GM19455 (cell line): ENCODE measurements around the gene PRMT3.
"Not testable (repeated sequence)": the region's sequence is repeated elsewhere in the genome, so short reads cannot be mapped to it uniquely, and the experiment has no call there.

Experiments used
- ATAC-seq: cut with Tn5 transposase; IDR thresholded peaks from one replicate; pipeline ENCODE4 v1.9.1; 2021; ENCODE audit not compliant: unreplicated experiment

PRMT3 gene

GRCh38 chr11:20373568-20374209 lies 13.8 kb upstream of the PRMT3 start:
- ATAC-seq, result no peak

GRCh38 chr11:20374741-20375300 lies 12.7 kb upstream of the PRMT3 start:
- ATAC-seq, result no peak

- ATAC-seq, result no peak
These were observed 11.3 kb upstream of the PRMT3 start for GRCh38 chr11:20376162-20376730.

GRCh38 chr11:20385996-20386395 lies 1.5 kb upstream of the PRMT3 start:
- ATAC-seq, result not testable (repeated sequence)

GRCh38 chr11:20388096-20389055 lies 860 bp downstream of the PRMT3 start:
- ATAC-seq, result peak; percentile 24

- ATAC-seq, result peak; percentile 83
These were observed 9.8 kb downstream of the PRMT3 start for GRCh38 chr11:20397281-20397680.

- ATAC-seq, result no peak
These were observed 12.0 kb downstream of the PRMT3 start for GRCh38 chr11:20399498-20399897.

- no peak for ATAC-seq
These were observed 15.5 kb downstream of the PRMT3 start for GRCh38 chr11:20403059-20403458.

GRCh38 chr11:20406484-20406883 lies 19.0 kb downstream of the PRMT3 start:
- no peak for ATAC-seq

- no peak for ATAC-seq
These were observed 19.8 kb downstream of the PRMT3 start for GRCh38 chr11:20407344-20407743.

- no peak for ATAC-seq
These were observed 27.9 kb downstream of the PRMT3 start for GRCh38 chr11:20415432-20415831.

GRCh38 chr11:20417771-20418170 lies 30.3 kb downstream of the PRMT3 start:
- ATAC-seq, result no peak

GRCh38 chr11:20421946-20422345 lies 34.4 kb downstream of the PRMT3 start:
- no peak for ATAC-seq

GRCh38 chr11:20429216-20429615 lies 41.7 kb downstream of the PRMT3 start:
- no peak for ATAC-seq

- ATAC-seq, result no peak
These were observed 51.1 kb downstream of the PRMT3 start for GRCh38 chr11:20438637-20439036.

GRCh38 chr11:20443596-20443995 lies 56.1 kb downstream of the PRMT3 start:
- ATAC-seq, result no peak

GRCh38 chr11:20444535-20444934 lies 57.0 kb downstream of the PRMT3 start:
- no peak for ATAC-seq

GRCh38 chr11:20448834-20449233 lies 61.3 kb downstream of the PRMT3 start:
- no peak for ATAC-seq

- no peak for ATAC-seq
These were observed 63.3 kb downstream of the PRMT3 start for GRCh38 chr11:20450829-20451228.

GRCh38 chr11:20451568-20451967 lies 64.1 kb downstream of the PRMT3 start:
- ATAC-seq, result no peak

- ATAC-seq, result no peak
These were observed 65.1 kb downstream of the PRMT3 start for GRCh38 chr11:20452585-20452984.
